HS-5 (cell line): ENCODE data around the gene PPAT.

Experiments used
- DNase-seq: peaks from one replicate; pipeline ENCODE4 v3.0.0-alpha.2; 2012; ENCODE audit warnings: low read depth

Gene PPAT

GRCh38 chr4:56434599-56435139 is 746 bp downstream of the PPAT start:
- no peak for DNase-seq

- no peak for DNase-seq
These were observed 2.1 kb downstream of the PPAT start for GRCh38 chr4:56433280-56433679.

GRCh38 chr4:56430203-56430602 is 5.2 kb downstream of the PPAT start:
- no peak for DNase-seq

- DNase-seq = no peak
These were observed 8.2 kb downstream of the PPAT start for GRCh38 chr4:56427179-56427578.

GRCh38 chr4:56426273-56426672 is 9.1 kb downstream of the PPAT start:
- DNase-seq = no peak

- DNase-seq = no peak
These were observed 9.9 kb downstream of the PPAT start for GRCh38 chr4:56425518-56425917.

GRCh38 chr4:56424697-56425514 is 10.5 kb downstream of the PPAT start:
- no peak for DNase-seq

- DNase-seq = no peak
These were observed 11.2 kb downstream of the PPAT start for GRCh38 chr4:56424176-56424575.

- DNase-seq = no peak
These were observed 18.0 kb downstream of the PPAT start for GRCh38 chr4:56417396-56417795.

GRCh38 chr4:56416349-56416748 is 19.1 kb downstream of the PPAT start:
- DNase-seq = no peak

- no peak for DNase-seq
These were observed 21.2 kb downstream of the PPAT start for GRCh38 chr4:56414135-56414670.

GRCh38 chr4:56410247-56411062 is 25.0 kb downstream of the PPAT start:
- peak; percentile 95 for DNase-seq

GRCh38 chr4:56409511-56410090 is 25.8 kb downstream of the PPAT start:
- DNase-seq = no peak

GRCh38 chr4:56408978-56409377 is 26.4 kb downstream of the PPAT start:
- DNase-seq = no peak

- DNase-seq = no peak
These were observed 29.3 kb downstream of the PPAT start for GRCh38 chr4:56406151-56406550.

GRCh38 chr4:56405016-56405415 is 30.4 kb downstream of the PPAT start:
- DNase-seq = no peak

GRCh38 chr4:56400560-56400959 is 34.9 kb downstream of the PPAT start:
- no peak for DNase-seq

- DNase-seq = no peak
These were observed 44.1 kb downstream of the PPAT start for GRCh38 chr4:56391270-56391669.

GRCh38 chr4:56389558-56389957 is 45.9 kb downstream of the PPAT start:
- no peak for DNase-seq

GRCh38 chr4:56388306-56388705 is 47.1 kb downstream of the PPAT start:
- DNase-seq = no peak

GRCh38 chr4:56387023-56388001 is 48.1 kb downstream of the PPAT start, which contains the start of gene AASDH:
AASDH (minus strand) TSS chr4:56387491; CDS start chr4:56384299, 3,192 bp downstream.
- DNase-seq = peak; percentile 89
